Activated CD4-positive, CD25-positive, alpha-beta regulatory T cell (primary cell): ENCODE measurements around the gene TMEM107.
A peak's percentile ranks its signal among the peaks of the same experiment; 100 is the strongest.

ENCODE experiments used
- DNase-seq, 4 experiments: peaks; one replicate each; lab custom pipeline; 2025; lab: John Stamatoyannopoulos, UW

Gene TMEM107

GRCh38 chr17:8137645-8138373, 38.4 kb downstream of the TMEM107 start:
- no peak for DNase-seq

GRCh38 chr17:8133941-8134340, 42.2 kb downstream of the TMEM107 start:
- no peak for DNase-seq

GRCh38 chr17:8133399-8133798, 42.8 kb downstream of the TMEM107 start:
- DNase-seq = no peak

- DNase-seq = no peak
Observed at GRCh38 chr17:8131844-8132441, 44.2 kb downstream of the TMEM107 start.

GRCh38 chr17:8128125-8128784, 47.9 kb downstream of the TMEM107 start:
- no peak for DNase-seq

- peak in 1 of 4 experiments; percentile 22 for DNase-seq
Observed at GRCh38 chr17:8126491-8127066, 49.6 kb downstream of the TMEM107 start.

- no peak for DNase-seq
Observed at GRCh38 chr17:8125947-8126490, 50.2 kb downstream of the TMEM107 start.

- DNase-seq = peak; percentile 55 to 92 (median 80)
Observed at GRCh38 chr17:8125154-8125946, 50.8 kb downstream of the TMEM107 start.

- no peak for DNase-seq
Observed at GRCh38 chr17:8124350-8125153, 51.6 kb downstream of the TMEM107 start.

- DNase-seq = no peak
Observed at GRCh38 chr17:8123695-8124349, 52.4 kb downstream of the TMEM107 start, which contains the start of gene HES7. Gene HES7, minus strand, starts transcription at chr17:8124106. Its CDS starts 22 bp downstream, at chr17:8124084.

- peak in 1 of 4 experiments; percentile 21 for DNase-seq
Observed at GRCh38 chr17:8122924-8123694, 53.1 kb downstream of the TMEM107 start.
